Esophagus squamous epithelium (tissue), 5 donors: ENCODE results near the gene TMOD1. TPM values are rescaled to one million over a fixed set of nuclear protein-coding genes. Genes with fewer than 3 reads are reported as not detected.

Experiments used
- DNase-seq: peaks from one replicate; lab custom pipeline; 2025; lab: John Stamatoyannopoulos, UW
- H3K27ac ChIP-seq, 4 donors: fragments of 200-600 bp; sonication (generic); one replicate each; pipeline ENCODE4 v1.5.1; 2016 to 2019; ENCODE audit warnings: mild to moderate bottlenecking in 1 of 4
- H3K27me3 ChIP-seq, 4 donors: fragments of 200-600 bp; sonication (generic); 1 replicate in 3 of 4; 2 replicates in 1 of 4; pipeline versions ENCODE4 v1.5.1 to v1.6.0; 2017 to 2021; ENCODE audit warnings: antibody characterized with exemption in 1 of 4
- H3K36me3 ChIP-seq, 3 donors: fragments of 200-600 bp; sonication (generic); one replicate each; pipeline ENCODE4 v1.5.1; 2016 to 2019
- H3K4me1 ChIP-seq, 3 donors: fragments of 200-600 bp; sonication (generic); one replicate each; pipeline ENCODE4 v1.5.1; 2017 to 2019
- H3K4me3 ChIP-seq, 4 donors: fragments of 200-600 bp; sonication (generic); 1 replicate in 3 of 4; 2 replicates in 1 of 4; pipeline ENCODE4 v1.5.1; 2016 to 2019; ENCODE audit warnings: mild to moderate bottlenecking in 2 of 4, moderate library complexity in 1 of 4
- H3K9me3 ChIP-seq, 3 donors: fragments of 200-600 bp; sonication (generic); one replicate each; pipeline ENCODE4 v1.5.1; 2016 to 2019
- CTCF ChIP-seq, 6 experiments: fragments of 450-650 bp in 4 of 6; fragments of 200-600 bp in 2 of 6; sonication (generic) in 2 of 6; IDR thresholded peaks; one replicate each; pipeline ENCODE4 v1.5.1; 2016 to 2019; ENCODE audit warnings: antibody characterized with exemption in 6 of 6, mild to moderate bottlenecking in 4 of 6, moderate library complexity in 4 of 6
- POLR2A ChIP-seq, 4 donors: fragments of 450-650 bp; IDR thresholded peaks; one replicate each; pipeline ENCODE4 v1.6.1; 2017; ENCODE audit warnings: antibody characterized with exemption in 4 of 4, mild to moderate bottlenecking in 4 of 4, moderate library complexity in 3 of 4
- WGBS, 2 donors: methylation state at CpG; one replicate each; pipeline ENCODE4 v1.1.5; 2018; 5-methylcytosine and 5-hydroxymethylcytosine counted together
- intact Hi-C: fragments of 100-400 bp; cut with DNase I; formaldehyde crosslinking; loops from one replicate; pipeline ENCODE4 v1.15.0; 2022
- total RNA-seq, 4 donors: library from RNA; depleted of rRNA; stranded (reverse); fragments of >200 nt; gene quantifications; one replicate each; pipeline ENCODE4 v1.1.0, GENCODE V29; 2016
- donor health status: DM: yes; HTN: yes; CAD: no.

The TMOD1 gene
- total RNA-seq, 4 donors from 2014 or later = 0.15 to 13.4 (median 2.4) TPM

- intact Hi-C loops = no loop called here
- no peak overlapping the region for H3K27ac ChIP-seq
- DNase-seq = no peak
- no peaks in the 10 kb centered on the region for H3K9me3 ChIP-seq
- 93 to 97% methylated on average over 5 of the region's 5 CpGs for WGBS, 2 donors
- H3K4me3 ChIP-seq = no peak overlapping the region
- no peak for TF ChIP-seq CTCF (IDR thresholded peaks at IDR 0.05)
- H3K4me1 ChIP-seq = peaks cover 0 to 5% (median 0%) of the 10 kb centered on the region in 3 donors
- H3K27me3 ChIP-seq = peaks cover 0 to 18% (median 0%) of the 10 kb centered on the region in 4 donors
- H3K36me3 ChIP-seq = peaks cover 0 to 16% (median 0%) of the 10 kb centered on the region in 3 donors
Measured at GRCh38 chr9:97551308-97551707, 49.8 kb downstream of the TMOD1 start.

- H3K36me3 ChIP-seq = peaks cover 0 to 12% (median 0%) of the 10 kb centered on the region in 3 donors
- TF ChIP-seq CTCF (IDR thresholded peaks at IDR 0.05) (no peak), POLR2A (IDR thresholded peaks at IDR 0.05) (no peak)
- H3K4me1 ChIP-seq = peaks cover 4 to 22% (median 9%) of the 10 kb centered on the region in 3 donors
- no peaks in the 10 kb centered on the region for H3K9me3 ChIP-seq
- H3K27me3 ChIP-seq = peaks cover 0 to 18% (median 0%) of the 10 kb centered on the region in 4 donors
- no peak for DNase-seq
- no peak overlapping the region for H3K4me3 ChIP-seq
- H3K27ac ChIP-seq = no peak overlapping the region
- intact Hi-C loops = no loop called here
- WGBS, 2 donors = 72 to 80% methylated on average over 2 to 3 of the region's 6 CpGs
Measured at GRCh38 chr9:97553141-97553540, 51.7 kb downstream of the TMOD1 start.

GRCh38 chr9:97553841-97554240 lies 52.4 kb downstream of the TMOD1 start:
- 74 to 89% methylated on average over 3 to 5 of the region's 5 CpGs for WGBS, 2 donors
- Histone ChIP-seq H3K27ac (no peak overlapping the region), H3K27me3 (peaks cover 0 to 18% (median 0%) of the 10 kb centered on the region in 4 donors), H3K4me3 (no peak overlapping the region), H3K9me3 (no peaks in the 10 kb centered on the region), H3K4me1 (peaks cover 4 to 29% (median 9%) of the 10 kb centered on the region in 3 donors), H3K36me3 (peaks cover 0 to 5% (median 0%) of the 10 kb centered on the region in 3 donors)
- no peak for TF ChIP-seq CTCF (IDR thresholded peaks at IDR 0.05)
- no peak for TF ChIP-seq POLR2A (IDR thresholded peaks at IDR 0.05)
- DNase-seq = no peak
- intact Hi-C loops = no loop called here

GRCh38 chr9:97554566-97555075 lies 53.2 kb downstream of the TMOD1 start:
- 95 to 99% methylated on average over 5 of the region's 6 CpGs for WGBS, 2 donors
- peak overlapping the region in 2 of 4 donors; percentile 7 to 91 for H3K27ac ChIP-seq
- TF ChIP-seq CTCF (IDR thresholded peaks at IDR 0.05) = no peak
- TF ChIP-seq POLR2A (IDR thresholded peaks at IDR 0.05) = no peak

GRCh38 chr9:97555164-97555563 lies 53.7 kb downstream of the TMOD1 start:
- H3K9me3 ChIP-seq = no peaks in the 10 kb centered on the region
- WGBS, 2 donors = 48 to 77% methylated on average over 15 of the region's 15 CpGs
- no peak for DNase-seq

More at GRCh38 chr9:97554566-97555075, 53.2 kb downstream of the TMOD1 start:
- Histone ChIP-seq H3K27me3 (peaks cover 0 to 18% (median 0%) of the 10 kb centered on the region in 4 donors), H3K9me3 (no peaks in the 10 kb centered on the region), H3K4me1 (peaks cover 4 to 35% (median 12%) of the 10 kb centered on the region in 3 donors), H3K4me3 (no peak overlapping the region), H3K36me3 (no peaks in the 10 kb centered on the region)
- no peak for DNase-seq
- intact Hi-C loops = no loop called here

More at GRCh38 chr9:97555164-97555563, 53.7 kb downstream of the TMOD1 start:
- Histone ChIP-seq H3K4me3 (no peak overlapping the region), H3K4me1 (peaks cover 4 to 35% (median 12%) of the 10 kb centered on the region in 3 donors), H3K27ac (peak overlapping the region in 3 of 4 donors; percentile 7 to 91 (median 90)), H3K36me3 (no peaks in the 10 kb centered on the region), H3K27me3 (peaks cover 0 to 18% (median 0%) of the 10 kb centered on the region in 4 donors)
- intact Hi-C loops = no loop called here
- no peak for TF ChIP-seq CTCF (IDR thresholded peaks at IDR 0.05)
- TF ChIP-seq POLR2A (IDR thresholded peaks at IDR 0.05) = no peak
